CD14-positive monocyte (primary cell): ENCODE results near the gene TRABD. TPM values are rescaled to one million over a fixed set of nuclear protein-coding genes. Genes with fewer than 3 reads are reported as not detected.

Source experiments
- DNase-seq, 3 donors: peaks; one replicate each; pipeline ENCODE4 v3.0.0-alpha.2; 2011 to 2022
- H2AFZ ChIP-seq: 2 replicates; pipeline ENCODE4 v1.6.0; 2012; ENCODE audit warnings: mild to moderate bottlenecking, low read depth, low read length, inconsistent platforms; ENCODE audit not compliant: insufficient read depth, poor library complexity, severe bottlenecking
- H3K27ac ChIP-seq, 2 donors: 1 replicate in 1 of 2; 2 replicates in 1 of 2; pipeline ENCODE4 v1.5.1; 2012 to 2013; ENCODE audit warnings: low read length in 2 of 2, control low read depth in 1 of 2, inconsistent platforms in 1 of 2, low read depth in 1 of 2, mild to moderate bottlenecking in 1 of 2
- H3K27me3 ChIP-seq, 2 donors: one replicate each; pipeline versions ENCODE4 v1.6.0 to v1.6.1; 2011 to 2013; ENCODE audit warnings: low read length in 2 of 2; ENCODE audit not compliant: control insufficient read depth in 2 of 2, insufficient read depth in 2 of 2
- H3K36me3 ChIP-seq, 2 donors: replicated peaks in 1 of 2; 1 replicate in 1 of 2; 2 replicates in 1 of 2; pipeline versions ENCODE4 v1.5.1 to v1.6.1; 2012 to 2013; ENCODE audit warnings: low read length in 2 of 2, control low read depth in 1 of 2, inconsistent platforms in 1 of 2, mild to moderate bottlenecking in 1 of 2; ENCODE audit not compliant: insufficient read depth in 2 of 2, control insufficient read depth in 1 of 2
- H3K4me1 ChIP-seq, 2 donors: 1 replicate in 1 of 2; 2 replicates in 1 of 2; pipeline versions ENCODE4 v1.5.1 to v1.6.1; 2012 to 2013; ENCODE audit warnings: low read length in 2 of 2, control low read depth in 1 of 2, inconsistent platforms in 1 of 2, mild to moderate bottlenecking in 1 of 2, moderate library complexity in 1 of 2; ENCODE audit not compliant: insufficient read depth in 2 of 2, control insufficient read depth in 1 of 2
- H3K4me2 ChIP-seq: replicated peaks from 2 replicates; pipeline ENCODE3; 2012; ENCODE audit warnings: low read length, moderate library complexity, mild to moderate bottlenecking; ENCODE audit not compliant: poor library complexity, severe bottlenecking; ENCODE audit errors: extremely low read depth
- H3K4me3 ChIP-seq, 3 experiments: fragments of 200-600 bp in 1 of 3; sonication (generic) in 1 of 3; replicated peaks in 1 of 3; 1 replicate in 2 of 3; 2 replicates in 1 of 3; pipeline ENCODE4 v1.5.1; 2011 to 2013; ENCODE audit warnings: low read length in 3 of 3, mild to moderate bottlenecking in 3 of 3, control low read depth in 2 of 3, low read depth in 2 of 3, inconsistent platforms in 1 of 3, moderate library complexity in 1 of 3
- H3K79me2 ChIP-seq: 2 replicates; pipeline ENCODE4 v1.6.0; 2012; ENCODE audit warnings: mild to moderate bottlenecking, control low read depth, inconsistent platforms, low read length, moderate library complexity; ENCODE audit not compliant: insufficient read depth
- H3K9ac ChIP-seq: 2 replicates; pipeline ENCODE4 v1.6.0; 2017; ENCODE audit warnings: low read length, mild to moderate bottlenecking; ENCODE audit not compliant: insufficient read depth, poor library complexity, severe bottlenecking
- H3K9me3 ChIP-seq, 2 donors: replicated peaks in 1 of 2; 1 replicate in 1 of 2; 2 replicates in 1 of 2; pipeline versions ENCODE4 v1.5.1 to v1.6.1; 2012 to 2013; ENCODE audit warnings: low read length in 2 of 2, control low read depth in 1 of 2; ENCODE audit not compliant: control insufficient read depth in 1 of 2, insufficient read depth in 1 of 2
- H4K20me1 ChIP-seq: 2 replicates; pipeline ENCODE4 v1.6.0; 2012; ENCODE audit warnings: mild to moderate bottlenecking, low read length, control low read depth, moderate library complexity; ENCODE audit not compliant: insufficient read depth
- H3K27ac Mint-ChIP-seq, 7 donors: one replicate each; pipeline ENCODE4 v1.8.0; 2020; ENCODE audit warnings: mild to moderate bottlenecking in 7 of 7, mixed read lengths in 7 of 7, moderate library complexity in 6 of 7, inconsistent platforms in 2 of 7
- H3K27me3 Mint-ChIP-seq, 3 donors: one replicate each; pipeline ENCODE4 v1.8.0; 2021 to 2022; ENCODE audit warnings: low read depth in 3 of 3, mild to moderate bottlenecking in 3 of 3, mixed read lengths in 3 of 3, moderate library complexity in 3 of 3, inconsistent platforms in 1 of 3
- H3K36me3 Mint-ChIP-seq, 2 donors: one replicate each; pipeline ENCODE4 v1.8.0; 2020; ENCODE audit warnings: mixed read lengths in 2 of 2, inconsistent platforms in 1 of 2, mild to moderate bottlenecking in 1 of 2
- H3K4me1 Mint-ChIP-seq: one replicate; pipeline ENCODE4 v1.8.0; 2020; ENCODE audit warnings: mild to moderate bottlenecking, mixed read lengths
- H3K4me3 Mint-ChIP-seq, 2 donors: one replicate each; pipeline ENCODE4 v1.8.0; 2020; ENCODE audit warnings: mild to moderate bottlenecking in 2 of 2, mixed read lengths in 2 of 2, moderate library complexity in 1 of 2
- H3K9me3 Mint-ChIP-seq, 7 donors: one replicate each; pipeline ENCODE4 v1.8.0; 2020 to 2022; ENCODE audit warnings: mixed read lengths in 7 of 7, mild to moderate bottlenecking in 6 of 7, moderate library complexity in 6 of 7, inconsistent platforms in 2 of 7
- CTCF ChIP-seq: fragments of 200-600 bp; IDR thresholded peaks from one replicate; pipeline ENCODE4 v1.8.0; 2022; ENCODE audit warnings: antibody characterized with exemption, mild to moderate bottlenecking
- WGBS: methylation state at CpG from one replicate; pipeline ENCODE4 v1.1.5; 2013; ENCODE audit warnings: missing lambda C conversion rate; ENCODE audit not compliant: insufficient coverage; 5-methylcytosine and 5-hydroxymethylcytosine counted together
- intact Hi-C, 2 donors: fragments of 100-400 bp; cut with micrococcal nuclease; formaldehyde crosslinking; loops; one replicate each; pipeline versions ENCODE4 v1.15.0 to v1.15.1; 2023
- polyA plus RNA-seq, 3 donors: library from polyadenylated mRNA; depleted of rRNA in 1 of 3; unstranded in 2 of 3; stranded (reverse) in 1 of 3; fragments of 300-500 nt in 2 of 3; fragments of >200 nt in 1 of 3; fragmentation: Illumina TruSeq in 2 of 3; gene quantifications; 1 replicate in 2 of 3; 2 replicates in 1 of 3; pipeline ENCODE4 v1.2.3, GENCODE V29; 2012 to 2021

The TRABD gene
- polyA plus RNA-seq, 3 donors, result 34.5 to 240 (median 39.3) TPM

- peaks cover 48 to 80% of the 10 kb centered on the region in 2 donors for H3K36me3 Mint-ChIP-seq
- H3K27ac ChIP-seq, result no peak overlapping the region
- H3K9me3 ChIP-seq, result no peaks in the 10 kb centered on the region
- peaks cover 0 to 6% (median 2%) of the 10 kb centered on the region in 7 donors for H3K9me3 Mint-ChIP-seq
- intact Hi-C loops, result no loop called here
- H2AFZ ChIP-seq, result no peak overlapping the region
- H3K79me2 ChIP-seq, result peaks cover 57% of the 10 kb centered on the region
- H3K4me1 ChIP-seq, result peaks cover 8 to 9% of the 10 kb centered on the region in 2 donors
- H3K4me3 ChIP-seq, result no peak overlapping the region
- 67% methylated on average over 9 of the region's 11 CpGs for WGBS
- no peak overlapping the region for H3K4me2 ChIP-seq
- peak overlapping the region in 1 of 7 donors; percentile 15 for H3K27ac Mint-ChIP-seq
- H3K4me3 Mint-ChIP-seq, result no peak overlapping the region
- H3K36me3 ChIP-seq, result peaks cover 36 to 45% of the 10 kb centered on the region in 2 donors
- H3K27me3 ChIP-seq, result no peaks in the 10 kb centered on the region
- DNase-seq, result no peak
- H4K20me1 ChIP-seq, result peaks cover 43% of the 10 kb centered on the region
- no peak overlapping the region for H3K9ac ChIP-seq
- peak; percentile 36 for TF ChIP-seq CTCF
- peaks cover 12% of the 10 kb centered on the region for H3K4me1 Mint-ChIP-seq
- no peaks in the 10 kb centered on the region for H3K27me3 Mint-ChIP-seq
Measured at GRCh38 chr22:50236731-50237409, 51.2 kb downstream of the TRABD start.

- Mint-ChIP-seq H3K36me3 (peaks cover 36 to 62% of the 10 kb centered on the region in 2 donors), H3K4me3 (no peak overlapping the region), H3K4me1 (peaks cover 30% of the 10 kb centered on the region), H3K27ac (peak overlapping the region in 3 of 7 donors; percentile 30 to 82 (median 32)), H3K27me3 (no peaks in the 10 kb centered on the region), H3K9me3 (peaks cover 0 to 6% (median 2%) of the 10 kb centered on the region in 7 donors)
- Histone ChIP-seq H2AFZ (no peak overlapping the region), H3K36me3 (peaks cover 21 to 28% of the 10 kb centered on the region in 2 donors), H3K9me3 (no peaks in the 10 kb centered on the region), H3K27me3 (no peaks in the 10 kb centered on the region), H4K20me1 (peaks cover 39% of the 10 kb centered on the region), H3K79me2 (peaks cover 75% of the 10 kb centered on the region), H3K27ac (no peak overlapping the region), H3K4me2 (no peak overlapping the region), H3K9ac (no peak overlapping the region), H3K4me1 (peaks cover 25 to 28% of the 10 kb centered on the region in 2 donors), H3K4me3 (no peak overlapping the region)
- TF ChIP-seq CTCF, result no peak
- DNase-seq, result no peak
- intact Hi-C loops, result no loop called here
- 77% methylated on average over 7 of the region's 9 CpGs for WGBS
Measured at GRCh38 chr22:50238755-50239154, 53.0 kb downstream of the TRABD start.
